Activated CD8-positive, alpha-beta memory T cell treated with anti-CD3 and anti-CD28 coated beads, Interleukin-2, amount 50 U/mL, for 1 hour (primary cell): ENCODE results near the gene SPTSSA.
"Not testable (repeated sequence)": the region's sequence is repeated elsewhere in the genome, so short reads cannot be mapped to it uniquely, and the experiment has no call there.

Experiments
- DNase-seq: peaks from one replicate; pipeline ENCODE4 v3.0.0-alpha.2; 2020; ENCODE audit errors: extremely low read depth

Gene SPTSSA, protein sequence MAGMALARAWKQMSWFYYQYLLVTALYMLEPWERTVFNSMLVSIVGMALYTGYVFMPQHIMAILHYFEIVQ

GRCh38 chr14:34462132-34462893 lies at the start of gene SPTSSA:
Gene SPTSSA, minus strand, starts transcription at chr14:34462240. Its CDS starts 33 bp downstream, at chr14:34462207.
- peak; percentile 49 for DNase-seq

GRCh38 chr14:34507884-34508283 lies 45.8 kb upstream of the SPTSSA start:
- DNase-seq: no peak

- DNase-seq: no peak
Measured at GRCh38 chr14:34507459-34507858, 45.4 kb upstream of the SPTSSA start.

- DNase-seq: not testable (repeated sequence)
Measured at GRCh38 chr14:34505124-34505491, 43.1 kb upstream of the SPTSSA start.

DNA sequence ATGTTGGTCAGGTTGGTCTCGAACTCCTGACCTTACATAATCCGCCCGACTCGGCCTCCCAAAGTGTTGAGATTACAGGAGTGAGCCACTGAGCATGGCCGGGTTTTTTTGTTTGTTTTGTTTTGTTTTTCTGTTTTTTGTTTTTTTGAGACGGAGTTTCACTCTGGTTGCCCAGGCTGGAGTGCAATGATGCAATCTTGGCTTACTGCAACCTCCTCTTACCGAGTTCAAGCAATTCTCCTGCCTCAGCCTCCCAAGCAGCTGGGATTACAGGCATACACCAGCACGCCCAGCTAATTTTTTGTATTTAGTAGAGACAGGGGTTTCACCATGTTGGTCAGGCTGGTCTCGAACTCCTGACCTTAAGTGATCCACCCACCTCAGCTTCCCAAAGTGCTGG lies 42.0 kb upstream of the SPTSSA start:
- DNase-seq: not testable (repeated sequence)

- DNase-seq: no peak
Measured at GRCh38 chr14:34502545-34503225, 40.6 kb upstream of the SPTSSA start.

- no peak for DNase-seq
Measured at GRCh38 chr14:34502001-34502400, 40.0 kb upstream of the SPTSSA start.

- no peak for DNase-seq
Measured at GRCh38 chr14:34501004-34501580, 39.1 kb upstream of the SPTSSA start.

DNA sequence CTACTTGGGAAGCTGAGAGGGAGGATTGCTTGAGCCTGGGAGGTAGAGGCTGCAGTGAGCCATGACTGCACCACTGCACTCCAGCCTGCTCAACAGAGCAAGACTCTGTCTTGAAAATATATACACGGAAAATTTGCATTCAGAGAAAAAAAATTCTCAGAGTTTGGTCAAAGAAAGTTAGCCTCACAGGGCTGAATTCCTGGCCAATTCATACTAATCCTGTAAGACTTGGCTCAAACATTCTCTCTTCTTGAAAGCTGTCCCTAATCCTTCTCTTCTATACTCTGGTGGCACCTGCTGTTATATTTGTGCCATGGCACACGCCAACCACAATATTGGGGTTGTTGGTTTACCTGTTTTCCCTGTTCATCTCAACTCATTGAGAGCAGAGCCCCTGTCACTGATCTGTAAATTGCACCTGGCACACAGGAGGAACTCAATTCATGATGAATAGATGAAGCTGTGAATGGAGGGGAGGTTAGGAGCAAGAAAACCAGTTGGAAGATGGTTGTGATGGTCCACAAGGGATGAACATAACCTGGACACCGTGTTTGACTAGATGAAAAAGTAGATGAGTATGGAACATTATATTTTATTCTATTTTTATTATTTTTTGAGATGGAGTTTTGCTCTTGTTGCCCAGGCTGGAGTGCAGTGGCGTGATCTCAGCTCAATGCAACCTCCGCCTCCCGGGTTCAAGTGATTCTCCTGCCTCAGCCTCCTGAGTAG lies 36.8 kb upstream of the SPTSSA start:
- no peak for DNase-seq

DNA sequence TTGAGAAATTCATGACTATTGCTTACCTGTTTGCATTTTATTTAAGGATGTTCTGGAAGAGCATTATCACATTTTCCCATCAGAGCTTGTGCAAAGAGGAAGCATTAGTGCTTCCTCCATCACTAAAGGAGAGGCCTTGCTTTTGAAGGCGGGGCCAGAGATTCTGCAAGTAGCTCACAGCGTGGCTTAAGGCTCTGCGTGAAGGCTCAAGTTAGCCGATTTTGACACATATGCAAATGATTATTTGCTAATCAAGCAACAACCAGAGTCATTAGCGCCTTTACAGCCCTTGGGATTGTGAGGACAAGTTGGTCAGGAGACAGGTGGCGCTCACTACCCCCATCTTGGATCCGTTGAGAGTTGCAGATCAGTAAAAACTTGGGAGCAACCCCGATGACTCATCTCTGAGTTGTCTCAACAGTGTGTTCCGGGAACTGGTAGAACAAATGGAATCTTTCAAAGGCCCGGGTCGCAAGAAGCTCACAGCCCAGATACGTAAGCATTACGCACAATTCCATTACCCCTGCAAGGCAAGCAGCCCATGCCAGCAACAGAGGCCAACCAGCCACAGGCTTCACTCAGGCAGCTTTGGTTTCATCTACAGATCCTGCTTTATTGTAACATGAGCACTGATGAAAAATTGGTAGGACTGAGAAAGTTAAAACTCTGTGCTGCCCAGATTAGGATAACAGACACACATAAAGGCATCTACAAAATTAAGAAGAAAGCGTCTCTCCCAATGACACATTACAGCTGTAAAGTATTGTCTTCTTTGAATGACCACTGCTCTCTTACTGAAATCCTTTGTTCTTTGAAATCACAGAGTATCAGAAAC lies 34.9 kb upstream of the SPTSSA start:
- no peak for DNase-seq

DNA sequence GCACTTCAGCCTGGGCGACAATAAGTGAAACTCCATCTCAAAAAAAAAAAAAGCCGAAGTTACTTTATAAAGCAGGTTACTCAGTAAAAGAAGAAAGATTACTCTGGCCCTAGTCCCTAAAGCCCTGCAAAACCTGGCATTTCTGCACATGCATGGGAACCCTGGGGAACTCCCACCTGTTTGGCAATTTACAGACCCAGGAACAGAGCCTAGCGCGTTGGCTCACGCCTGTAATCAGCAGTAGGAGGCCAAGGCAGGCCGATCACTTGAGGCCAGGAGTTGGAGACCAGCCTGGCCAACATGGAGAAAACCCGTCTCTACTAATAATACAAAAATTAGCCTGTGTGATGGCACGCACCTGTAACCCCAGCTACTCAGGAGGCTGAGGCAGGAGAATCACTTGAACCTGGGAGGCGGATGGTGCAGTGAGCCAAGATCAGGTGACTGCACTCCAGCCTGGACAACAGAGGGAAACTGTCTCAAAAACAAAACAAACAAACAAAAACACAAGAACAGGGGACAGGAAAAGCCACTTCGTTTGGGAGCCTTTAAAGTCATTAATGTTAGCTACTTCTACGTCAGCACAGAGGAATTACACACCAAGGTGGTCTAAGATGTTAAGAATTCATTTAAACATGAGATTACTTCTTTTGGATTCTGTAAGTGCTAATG lies 34.1 kb upstream of the SPTSSA start:
- no peak for DNase-seq

- no peak for DNase-seq
Measured at GRCh38 chr14:34489324-34489723, 27.3 kb upstream of the SPTSSA start.

DNA sequence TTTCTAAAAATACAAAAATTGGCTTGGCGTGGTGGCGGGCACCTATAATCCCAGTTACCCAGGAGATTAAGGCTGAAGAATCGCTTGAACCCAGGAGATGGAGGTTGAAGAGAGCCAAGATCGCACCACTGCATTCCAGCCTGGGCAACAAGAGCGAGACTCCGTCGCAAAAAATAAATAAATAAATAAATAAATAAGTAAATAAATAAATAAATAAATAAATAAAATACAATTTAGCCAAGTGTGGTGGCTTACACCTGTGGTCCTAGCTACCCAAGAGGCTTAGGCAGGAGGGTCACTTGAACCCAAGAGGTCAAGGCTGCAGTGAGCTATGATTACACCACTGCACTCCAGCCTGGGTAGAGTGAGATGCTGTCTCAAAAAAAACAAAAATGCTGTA lies 26.5 kb upstream of the SPTSSA start:
- DNase-seq: no peak

DNA sequence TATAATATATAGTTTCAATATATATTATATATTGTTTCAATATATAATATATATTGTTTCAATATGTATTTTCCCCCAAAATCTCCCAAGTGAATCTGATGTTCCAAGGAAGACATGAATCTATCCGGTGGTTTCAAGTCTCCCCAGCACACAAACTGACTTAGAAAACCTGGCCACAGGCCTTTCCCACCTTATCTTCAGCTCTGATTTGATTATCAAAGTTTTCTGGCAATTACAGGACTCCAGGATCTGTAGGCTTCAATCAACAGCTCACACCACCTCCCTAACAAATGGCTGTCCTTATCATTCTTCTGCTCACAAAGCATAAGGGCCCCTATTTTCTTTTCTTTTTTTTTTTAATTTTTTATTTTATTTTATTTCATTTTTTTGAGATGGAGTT lies 22.7 kb upstream of the SPTSSA start:
- DNase-seq: no peak

- DNase-seq: no peak
Measured at GRCh38 chr14:34482463-34482862, 20.4 kb upstream of the SPTSSA start.

- no peak for DNase-seq
Measured at GRCh38 chr14:34479694-34480093, 17.7 kb upstream of the SPTSSA start.

DNA sequence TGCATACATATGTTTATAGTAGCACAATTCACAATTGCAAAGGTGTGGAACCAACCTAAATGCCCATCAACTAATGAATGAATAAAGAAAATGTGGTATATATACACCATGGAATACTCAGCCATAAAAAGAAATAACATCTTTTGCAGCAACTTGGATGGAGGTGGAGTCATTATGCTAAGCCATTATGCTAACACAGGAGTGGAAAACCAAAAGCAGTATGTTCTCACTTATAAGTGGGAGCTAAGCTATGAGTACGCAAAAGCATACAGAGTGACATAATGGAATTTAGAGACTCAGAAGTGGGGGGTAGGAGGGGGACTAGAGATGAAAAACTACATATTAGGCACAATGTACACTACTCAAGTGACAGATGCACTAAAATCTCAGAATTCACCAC lies 16.2 kb upstream of the SPTSSA start:
- DNase-seq: no peak

- DNase-seq: not testable (repeated sequence)
Measured at GRCh38 chr14:34476036-34476435, 14.0 kb upstream of the SPTSSA start.

DNA sequence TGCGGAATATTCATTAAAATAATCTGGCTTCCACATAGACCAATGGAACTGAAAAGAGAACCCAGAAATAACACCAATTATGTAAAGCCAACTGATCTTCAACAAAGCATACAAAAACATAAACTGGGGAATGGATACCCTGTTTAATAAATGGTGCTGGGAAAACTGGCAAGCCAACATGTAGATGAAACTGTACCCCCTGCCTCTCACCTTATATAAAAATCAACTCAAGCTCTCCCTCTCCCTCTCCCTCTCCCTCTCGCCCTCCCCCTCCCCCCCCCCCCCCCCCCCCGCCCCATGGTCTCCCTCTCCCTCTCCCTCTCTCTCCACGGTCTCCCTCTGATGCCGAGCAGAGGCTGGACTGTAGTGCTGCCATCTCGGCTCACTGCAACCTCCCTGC lies 13.1 kb upstream of the SPTSSA start:
- no peak for DNase-seq

- DNase-seq: no peak
Measured at GRCh38 chr14:34474187-34474679, 12.2 kb upstream of the SPTSSA start.
